Gastrocnemius medialis (tissue), 4 donors: ENCODE results near the gene ZNF865.

Source experiments
- POLR2A ChIP-seq, 2 donors: fragments of 450-650 bp; IDR thresholded peaks; one replicate each; pipeline ENCODE4 v1.6.1; 2017; ENCODE audit warnings: antibody characterized with exemption in 2 of 2, mild to moderate bottlenecking in 2 of 2, moderate library complexity in 2 of 2
- TF ChIP-seq, protein P1 (sequence below), 5 experiments: fragments of 450-650 bp in 3 of 5; fragments of 200-600 bp in 2 of 5; sonication (generic) in 2 of 5; IDR thresholded peaks in 4 of 5; conservative IDR thresholded peaks in 1 of 5; 1 replicate in 4 of 5; 2 replicates in 1 of 5; pipeline ENCODE4 v1.5.1; 2016 to 2019; ENCODE audit warnings: antibody characterized with exemption in 5 of 5, mild to moderate bottlenecking in 3 of 5, moderate library complexity in 3 of 5

- no peak for TF ChIP-seq POLR2A (IDR thresholded peaks at IDR 0.05)
- TF ChIP-seq, protein P1, sequence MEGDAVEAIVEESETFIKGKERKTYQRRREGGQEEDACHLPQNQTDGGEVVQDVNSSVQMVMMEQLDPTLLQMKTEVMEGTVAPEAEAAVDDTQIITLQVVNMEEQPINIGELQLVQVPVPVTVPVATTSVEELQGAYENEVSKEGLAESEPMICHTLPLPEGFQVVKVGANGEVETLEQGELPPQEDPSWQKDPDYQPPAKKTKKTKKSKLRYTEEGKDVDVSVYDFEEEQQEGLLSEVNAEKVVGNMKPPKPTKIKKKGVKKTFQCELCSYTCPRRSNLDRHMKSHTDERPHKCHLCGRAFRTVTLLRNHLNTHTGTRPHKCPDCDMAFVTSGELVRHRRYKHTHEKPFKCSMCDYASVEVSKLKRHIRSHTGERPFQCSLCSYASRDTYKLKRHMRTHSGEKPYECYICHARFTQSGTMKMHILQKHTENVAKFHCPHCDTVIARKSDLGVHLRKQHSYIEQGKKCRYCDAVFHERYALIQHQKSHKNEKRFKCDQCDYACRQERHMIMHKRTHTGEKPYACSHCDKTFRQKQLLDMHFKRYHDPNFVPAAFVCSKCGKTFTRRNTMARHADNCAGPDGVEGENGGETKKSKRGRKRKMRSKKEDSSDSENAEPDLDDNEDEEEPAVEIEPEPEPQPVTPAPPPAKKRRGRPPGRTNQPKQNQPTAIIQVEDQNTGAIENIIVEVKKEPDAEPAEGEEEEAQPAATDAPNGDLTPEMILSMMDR (IDR thresholded peaks at IDR 0.05 in 4 of 5, conservative IDR thresholded peaks at IDR 0.05 in 1 of 5): no peak
These were observed 14.8 kb upstream of the ZNF865 start for GRCh38 chr19:55590617-55591016.
